ENCODE measurements around the gene PHACTR3. TPM values are rescaled to one million over a fixed set of nuclear protein-coding genes. Genes with fewer than 3 reads are reported as not detected.

The PHACTR3 gene
- total RNA-seq, 1 experiment from 2014 or later = not detected

GRCh38 chr20:59800309-59800708 lies 196.0 kb downstream of the PHACTR3 start:
- no peaks in the 10 kb centered on the region for H3K4me1 ChIP-seq (ENCODE audit: low read length)
- H3K27ac ChIP-seq (ENCODE audit: low read length) = no peak overlapping the region
- no peaks in the 10 kb centered on the region for H3K79me2 ChIP-seq (ENCODE audit: low read length)
- H3K9me2 ChIP-seq (replicated peaks; ENCODE audit: insufficient read depth, low read length) = no peaks in the 10 kb centered on the region
- H3K4me2 ChIP-seq (ENCODE audit: low read depth, low read length, poor library complexity, severe bottlenecking) = no peak overlapping the region
- H3K9ac ChIP-seq (ENCODE audit: low read length) = no peak overlapping the region
- H3K9me3 ChIP-seq (ENCODE audit: low read length) = no peaks in the 10 kb centered on the region
- no peak for DNase-seq
- no peaks in the 10 kb centered on the region for H3K27me3 ChIP-seq (ENCODE audit: low read length)
- no peak overlapping the region for H3K4me3 ChIP-seq (ENCODE audit: low read length)
- no peaks in the 10 kb centered on the region for H4K20me1 ChIP-seq (ENCODE audit: insufficient read depth, low read depth, low read length)
- no peak overlapping the region for H2AFZ ChIP-seq (ENCODE audit: low read length)
- no peaks in the 10 kb centered on the region for H3K36me3 ChIP-seq (ENCODE audit: insufficient read depth, low read length)

GRCh38 chr20:59802018-59802417 lies 197.7 kb downstream of the PHACTR3 start:
- no peaks in the 10 kb centered on the region for H3K27me3 ChIP-seq (ENCODE audit: low read length)
- H3K9me3 ChIP-seq (ENCODE audit: low read length) = no peaks in the 10 kb centered on the region
- H3K9me2 ChIP-seq (replicated peaks; ENCODE audit: insufficient read depth, low read length) = no peaks in the 10 kb centered on the region
- H3K4me3 ChIP-seq (ENCODE audit: low read length) = no peak overlapping the region
- H3K79me2 ChIP-seq (ENCODE audit: low read length) = no peaks in the 10 kb centered on the region
- H3K4me2 ChIP-seq (ENCODE audit: low read depth, low read length, poor library complexity, severe bottlenecking) = no peak overlapping the region
- no peak overlapping the region for H3K27ac ChIP-seq (ENCODE audit: low read length)
- H4K20me1 ChIP-seq (ENCODE audit: insufficient read depth, low read depth, low read length) = no peaks in the 10 kb centered on the region
- no peak overlapping the region for H2AFZ ChIP-seq (ENCODE audit: low read length)
- no peaks in the 10 kb centered on the region for H3K4me1 ChIP-seq (ENCODE audit: low read length)
- DNase-seq = no peak
- no peaks in the 10 kb centered on the region for H3K36me3 ChIP-seq (ENCODE audit: insufficient read depth, low read length)
- no peak overlapping the region for H3K9ac ChIP-seq (ENCODE audit: low read length)

GRCh38 chr20:59802471-59803221 lies 198.3 kb downstream of the PHACTR3 start:
- Histone ChIP-seq H3K9ac (ENCODE audit: low read length) (no peak overlapping the region), H3K4me3 (ENCODE audit: low read length) (no peak overlapping the region), H2AFZ (ENCODE audit: low read length) (no peak overlapping the region), H3K4me2 (ENCODE audit: low read depth, low read length, poor library complexity, severe bottlenecking) (no peak overlapping the region), H3K36me3 (ENCODE audit: insufficient read depth, low read length) (no peaks in the 10 kb centered on the region), H3K9me3 (ENCODE audit: low read length) (no peaks in the 10 kb centered on the region), H3K4me1 (ENCODE audit: low read length) (no peaks in the 10 kb centered on the region), H3K27me3 (ENCODE audit: low read length) (no peaks in the 10 kb centered on the region), H3K9me2 (replicated peaks; ENCODE audit: insufficient read depth, low read length) (no peaks in the 10 kb centered on the region), H4K20me1 (ENCODE audit: insufficient read depth, low read depth, low read length) (no peaks in the 10 kb centered on the region), H3K27ac (ENCODE audit: low read length) (no peak overlapping the region), H3K79me2 (ENCODE audit: low read length) (no peaks in the 10 kb centered on the region)
- no peak for DNase-seq

GRCh38 chr20:59804347-59804746 lies 200.0 kb downstream of the PHACTR3 start:
- H4K20me1 ChIP-seq (ENCODE audit: insufficient read depth, low read depth, low read length) = no peaks in the 10 kb centered on the region
- H3K79me2 ChIP-seq (ENCODE audit: low read length) = no peaks in the 10 kb centered on the region
- no peaks in the 10 kb centered on the region for H3K4me1 ChIP-seq (ENCODE audit: low read length)
- H3K4me2 ChIP-seq (ENCODE audit: low read depth, low read length, poor library complexity, severe bottlenecking) = no peak overlapping the region
- no peaks in the 10 kb centered on the region for H3K36me3 ChIP-seq (ENCODE audit: insufficient read depth, low read length)
- no peak for DNase-seq
- H3K9me2 ChIP-seq (replicated peaks; ENCODE audit: insufficient read depth, low read length) = no peaks in the 10 kb centered on the region
- no peaks in the 10 kb centered on the region for H3K27me3 ChIP-seq (ENCODE audit: low read length)
- no peaks in the 10 kb centered on the region for H3K9me3 ChIP-seq (ENCODE audit: low read length)
- H3K4me3 ChIP-seq (ENCODE audit: low read length) = no peak overlapping the region
- H3K27ac ChIP-seq (ENCODE audit: low read length) = no peak overlapping the region
- no peak overlapping the region for H2AFZ ChIP-seq (ENCODE audit: low read length)
- no peak overlapping the region for H3K9ac ChIP-seq (ENCODE audit: low read length)

GRCh38 chr20:59804871-59805665 lies 200.7 kb downstream of the PHACTR3 start:
- Histone ChIP-seq H3K27me3 (ENCODE audit: low read length) (no peaks in the 10 kb centered on the region), H3K27ac (ENCODE audit: low read length) (no peak overlapping the region), H3K9me2 (replicated peaks; ENCODE audit: insufficient read depth, low read length) (no peaks in the 10 kb centered on the region), H3K79me2 (ENCODE audit: low read length) (no peaks in the 10 kb centered on the region), H3K4me3 (ENCODE audit: low read length) (no peak overlapping the region), H3K36me3 (ENCODE audit: insufficient read depth, low read length) (no peaks in the 10 kb centered on the region), H3K4me2 (ENCODE audit: low read depth, low read length, poor library complexity, severe bottlenecking) (no peak overlapping the region), H3K9ac (ENCODE audit: low read length) (no peak overlapping the region), H2AFZ (ENCODE audit: low read length) (no peak overlapping the region), H3K4me1 (ENCODE audit: low read length) (no peaks in the 10 kb centered on the region), H3K9me3 (ENCODE audit: low read length) (no peaks in the 10 kb centered on the region), H4K20me1 (ENCODE audit: insufficient read depth, low read depth, low read length) (no peaks in the 10 kb centered on the region)
- no peak for DNase-seq

- Histone ChIP-seq H3K36me3 (ENCODE audit: insufficient read depth, low read length) (no peaks in the 10 kb centered on the region), H3K4me2 (ENCODE audit: low read depth, low read length, poor library complexity, severe bottlenecking) (no peak overlapping the region), H3K79me2 (ENCODE audit: low read length) (no peaks in the 10 kb centered on the region), H3K9me3 (ENCODE audit: low read length) (no peaks in the 10 kb centered on the region), H2AFZ (ENCODE audit: low read length) (no peak overlapping the region), H3K27ac (ENCODE audit: low read length) (no peak overlapping the region), H3K27me3 (ENCODE audit: low read length) (no peaks in the 10 kb centered on the region), H3K4me3 (ENCODE audit: low read length) (no peak overlapping the region), H3K4me1 (ENCODE audit: low read length) (no peaks in the 10 kb centered on the region), H3K9me2 (replicated peaks; ENCODE audit: insufficient read depth, low read length) (no peaks in the 10 kb centered on the region), H4K20me1 (ENCODE audit: insufficient read depth, low read depth, low read length) (no peaks in the 10 kb centered on the region), H3K9ac (ENCODE audit: low read length) (no peak overlapping the region)
- no peak for DNase-seq
Observed at GRCh38 chr20:59805786-59806577, 201.6 kb downstream of the PHACTR3 start.

- no peaks in the 10 kb centered on the region for H3K36me3 ChIP-seq (ENCODE audit: insufficient read depth, low read length)
- H3K4me2 ChIP-seq (ENCODE audit: low read depth, low read length, poor library complexity, severe bottlenecking) = no peak overlapping the region
- no peak overlapping the region for H3K4me3 ChIP-seq (ENCODE audit: low read length)
- H2AFZ ChIP-seq (ENCODE audit: low read length) = no peak overlapping the region
- DNase-seq = no peak
- no peaks in the 10 kb centered on the region for H3K4me1 ChIP-seq (ENCODE audit: low read length)
- H3K9ac ChIP-seq (ENCODE audit: low read length) = no peak overlapping the region
- no peaks in the 10 kb centered on the region for H3K9me3 ChIP-seq (ENCODE audit: low read length)
- no peak overlapping the region for H3K27ac ChIP-seq (ENCODE audit: low read length)
- no peaks in the 10 kb centered on the region for H3K9me2 ChIP-seq (replicated peaks; ENCODE audit: insufficient read depth, low read length)
- no peaks in the 10 kb centered on the region for H3K27me3 ChIP-seq (ENCODE audit: low read length)
- H4K20me1 ChIP-seq (ENCODE audit: insufficient read depth, low read depth, low read length) = no peaks in the 10 kb centered on the region
- H3K79me2 ChIP-seq (ENCODE audit: low read length) = no peaks in the 10 kb centered on the region
Observed at GRCh38 chr20:59806578-59806975, 202.2 kb downstream of the PHACTR3 start.
